Measurements from ENCODE around the gene SLC17A1. TPM values are rescaled to one million over a fixed set of nuclear protein-coding genes. Genes with fewer than 3 reads are reported as not detected.

The SLC17A1 gene
- total and polyA plus RNA-seq, 2 of the 13 experiments (the other 11 are each of a cell fraction or from before 2014, with no cell fraction given): 0.09 to 2.1 TPM

DNA sequence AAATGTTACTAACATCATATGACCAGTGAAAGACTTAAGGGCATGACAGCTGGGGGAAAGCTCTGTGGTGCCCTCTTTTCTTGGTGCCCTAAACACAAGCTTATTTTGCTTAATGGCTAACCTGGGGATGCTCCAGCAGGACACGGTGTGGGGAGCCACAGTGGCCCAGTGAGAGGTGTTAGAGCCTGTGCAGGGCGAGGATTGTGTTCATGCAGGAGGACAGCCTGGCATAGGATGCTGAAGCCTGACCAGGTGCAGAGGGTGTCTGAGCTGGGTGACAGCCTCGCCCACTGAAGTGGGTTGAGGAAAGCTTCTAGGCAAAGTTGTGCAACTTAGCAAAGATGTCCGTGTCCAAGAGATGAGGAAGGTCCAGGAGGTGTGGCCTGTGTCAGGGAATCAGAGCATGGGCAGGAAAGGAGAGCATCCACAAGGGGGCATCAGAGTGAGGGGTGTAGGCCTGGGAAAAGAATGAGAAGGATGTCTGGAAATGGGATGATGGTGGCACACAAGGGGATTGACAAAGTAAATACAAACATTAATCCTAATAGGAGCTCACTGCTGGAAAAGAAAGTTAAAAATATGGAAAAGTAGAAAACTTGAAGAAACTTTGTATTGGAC, 43.4 kb downstream of the SLC17A1 start (continued):
- TF ChIP-seq MXI1 (IDR thresholded peaks at IDR 0.05; ENCODE audit: borderline replicate concordance, low read depth, low read length) (no peak), FOXK2 (IDR thresholded peaks at IDR 0.05) (0 out of 2 replicates have a peak, but pooled peaks have one; percentile 7), TSC22D2 (CRISPR knock-in tag; IDR thresholded peaks at IDR 0.05; ENCODE audit: borderline replicate concordance) (no peak), BHLHE40 (IDR thresholded peaks at IDR 0.05; ENCODE audit: low read length) (0 out of 2 replicates have a peak, but pooled peaks have one; percentile 7), FOXA1 (IDR thresholded peaks at IDR 0.05) (no peak), FOXA1 (CRISPR knock-in tag; IDR thresholded peaks at IDR 0.05) (0 out of 2 replicates have a peak, but pooled peaks have one; percentile 11), SCMH1 (CRISPR knock-in tag; IDR thresholded peaks at IDR 0.05; ENCODE audit: borderline replicate concordance) (no peak), RAD21 (CRISPR knock-in tag; IDR thresholded peaks at IDR 0.05) (peak; percentile 85), MIER2 (CRISPR knock-in tag; IDR thresholded peaks at IDR 0.05) (peak; percentile 25; the same call in 1 of the 2 replicates), MIXL1 (CRISPR knock-in tag; IDR thresholded peaks at IDR 0.05) (0 out of 2 replicates have a peak, but pooled peaks have one; percentile 24)

DNA sequence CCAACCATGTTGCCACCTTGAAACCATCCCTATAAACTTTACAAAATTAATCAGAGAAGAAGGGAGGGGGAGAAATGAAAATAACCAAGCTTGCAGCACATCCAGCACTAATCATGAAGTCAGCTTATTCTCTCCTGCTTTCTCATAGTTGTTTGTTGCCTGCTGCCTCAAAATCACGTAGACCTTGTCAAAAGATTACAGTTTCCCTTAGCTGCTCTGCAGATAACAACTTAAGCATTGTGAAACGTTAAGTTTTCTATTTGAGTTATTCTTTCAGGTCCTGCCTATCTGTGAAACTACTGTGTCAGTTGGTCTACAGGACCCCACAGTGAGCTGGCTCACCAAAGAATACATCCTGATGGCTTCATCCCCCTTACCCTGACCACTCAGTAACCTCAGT, 44.4 kb downstream of the SLC17A1 start:
- no peak for FAIRE-seq
- no peaks in the 10 kb centered on the region; the same call in 1 of the 2 replicates for H3K4me1 ChIP-seq (ENCODE audit: insufficient read depth, low read length)
- no peaks in the 10 kb centered on the region for H4K20me1 ChIP-seq (ENCODE audit: insufficient read depth, low read length)
- intact Hi-C loops (cut with micrococcal nuclease; ENCODE audit: unreplicated experiment) (no loop called here), in situ Hi-C loops (cut with HindIII; ENCODE audit: extremely low pct_ligation_motif_present, low pct_unique_long_range_greater_than_20kb) (no loop called here)
- no peaks in the 10 kb centered on the region for H3K36me3 ChIP-seq (replicated peaks in 1 of 2; ENCODE audit: control insufficient read depth in 1 of 2, insufficient read depth in 2 of 2, low read length in 2 of 2)
- H3K27ac ChIP-seq (ENCODE audit: extremely low read length, insufficient read depth, low read length): no peak overlapping the region
- CTCF ChIA-PET (ENCODE audit: low intra/inter-chr PET ratio, low total read pairs): interaction anchor here (2.6 kb wide), 1 partner anchor 155 kb away, joined by 40 read pairs; no protein-coding TSS in a partner anchor
- POLR2A ChIA-PET: no interaction called here
- no TSS peak for BruUV-seq (replicated peaks)
- H3K4me2 ChIP-seq (ENCODE audit: low read depth, low read length): no peak overlapping the region
- H3K4me3 ChIP-seq (replicated peaks in 1 of 3; ENCODE audit: insufficient read depth in 1 of 3, low read depth in 2 of 3, low read length in 3 of 3): no peak overlapping the region
- TF ChIP-seq ZNF251 (CRISPR knock-in tag; IDR thresholded peaks at IDR 0.05) (no peak), ZFP36L1 (CRISPR knock-in tag; IDR thresholded peaks at IDR 0.05) (0 out of 2 replicates have a peak, but pooled peaks have one; percentile 38)
- H3K27me3 ChIP-seq (ENCODE audit: control insufficient read depth in 1 of 2, insufficient read depth in 2 of 2, low read length in 2 of 2): no peaks in the 10 kb centered on the region
- no peak overlapping the region for H2AFZ ChIP-seq (ENCODE audit: low read length)
- no peak overlapping the region for H3K9ac ChIP-seq (ENCODE audit: insufficient read depth, low read depth, low read length)
- no peaks in the 10 kb centered on the region for H3K9me3 ChIP-seq (ENCODE audit: low read length)
- H3K79me2 ChIP-seq (ENCODE audit: insufficient read depth, low read length): no peaks in the 10 kb centered on the region
- DNase-seq (ENCODE audit: low spot score): no peak
- ATAC-seq: no peak
- WGBS (ENCODE audit: low lambda C conversion rate): 14% methylated on average over 2 of the region's 2 CpGs

All from HepG2 (cell line).